IPS-NIHi7 (cell line): Measurements from ENCODE around the gene DEPDC5.
A peak's percentile ranks its signal among the peaks of the same experiment; 100 is the strongest.

Experiments
- DNase-seq: peaks from one replicate; pipeline ENCODE4 v3.0.0; 2012; ENCODE audit warnings: mixed read lengths; ENCODE audit errors: extremely low spot score

Gene DEPDC5

DNA sequence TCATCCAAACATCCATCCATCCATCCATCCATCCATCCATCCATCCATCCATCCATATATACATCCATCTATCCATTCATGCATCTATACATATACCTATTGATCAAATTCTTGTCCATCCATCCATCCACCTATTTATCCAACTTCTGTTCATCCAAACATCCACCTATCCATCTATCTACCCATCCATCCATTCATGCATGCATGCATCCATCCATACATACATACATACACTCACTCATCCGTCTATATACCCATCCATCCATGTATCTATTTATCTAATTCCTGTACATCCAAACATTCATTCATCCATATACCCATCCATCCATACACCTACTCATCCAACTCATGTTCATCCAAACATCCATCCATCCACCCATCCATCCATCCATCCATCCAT, 171.2 kb downstream of the DEPDC5 start:
- DNase-seq, result no peak

DNA sequence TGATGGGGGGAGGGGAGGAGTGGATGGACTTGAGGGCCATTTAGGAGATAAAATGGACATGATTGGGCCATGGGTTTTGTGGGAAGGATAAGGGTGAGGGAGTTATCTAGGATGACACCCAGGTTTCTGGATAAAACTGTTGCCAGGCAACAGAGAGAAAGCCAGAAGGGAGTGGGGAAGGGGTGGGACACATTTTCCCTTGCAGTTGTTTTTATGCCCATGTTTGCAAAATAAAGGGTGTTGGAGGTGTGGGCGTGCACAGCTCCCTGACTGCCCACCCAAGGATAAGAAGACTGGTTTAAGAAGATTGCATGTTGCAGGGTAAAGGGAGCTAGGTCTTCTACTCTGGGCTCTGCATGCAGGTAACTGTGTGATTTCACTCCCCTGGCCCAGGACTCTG, 172.2 kb downstream of the DEPDC5 start:
- DNase-seq, result no peak

DNA sequence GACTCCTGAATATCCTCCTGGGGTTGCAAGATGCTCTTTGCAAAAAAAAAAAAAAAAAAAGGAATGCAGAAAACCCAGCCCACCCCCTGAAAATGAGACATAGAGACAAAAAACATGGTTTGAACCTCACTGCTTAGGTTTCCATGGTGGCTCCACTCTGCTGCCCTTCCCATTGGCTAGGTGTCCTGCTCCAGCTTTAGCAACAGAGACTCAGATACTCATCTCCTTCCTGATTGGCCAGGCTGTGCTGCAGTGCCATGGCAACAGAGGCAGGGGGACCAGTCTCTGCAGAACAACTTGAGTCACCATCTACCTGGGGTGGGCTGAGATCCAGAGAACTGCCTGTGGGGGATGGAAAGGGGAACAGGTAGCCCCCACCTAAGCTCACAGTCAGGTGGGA, 173.2 kb downstream of the DEPDC5 start:
- DNase-seq, result peak; percentile 89

DNA sequence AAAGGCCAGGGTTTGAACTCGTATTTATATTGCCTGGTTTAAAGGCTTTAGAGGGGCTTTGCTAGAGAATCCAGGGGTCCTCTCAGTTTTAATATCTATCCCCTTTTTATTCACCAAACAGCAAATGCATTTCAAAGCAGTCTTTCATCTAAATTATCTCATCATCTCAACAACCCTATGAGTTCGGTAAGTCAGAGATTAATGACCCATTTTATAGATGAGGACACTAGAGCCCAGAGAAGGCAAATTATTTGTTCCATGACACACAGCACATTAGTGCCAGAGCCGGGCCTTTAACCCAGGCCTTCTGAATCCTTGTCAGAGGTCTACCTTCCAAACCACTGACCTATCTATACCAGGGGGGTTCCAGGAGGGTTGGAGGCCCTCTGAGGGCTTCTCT, 173.7 kb downstream of the DEPDC5 start:
- no peak for DNase-seq

DNA sequence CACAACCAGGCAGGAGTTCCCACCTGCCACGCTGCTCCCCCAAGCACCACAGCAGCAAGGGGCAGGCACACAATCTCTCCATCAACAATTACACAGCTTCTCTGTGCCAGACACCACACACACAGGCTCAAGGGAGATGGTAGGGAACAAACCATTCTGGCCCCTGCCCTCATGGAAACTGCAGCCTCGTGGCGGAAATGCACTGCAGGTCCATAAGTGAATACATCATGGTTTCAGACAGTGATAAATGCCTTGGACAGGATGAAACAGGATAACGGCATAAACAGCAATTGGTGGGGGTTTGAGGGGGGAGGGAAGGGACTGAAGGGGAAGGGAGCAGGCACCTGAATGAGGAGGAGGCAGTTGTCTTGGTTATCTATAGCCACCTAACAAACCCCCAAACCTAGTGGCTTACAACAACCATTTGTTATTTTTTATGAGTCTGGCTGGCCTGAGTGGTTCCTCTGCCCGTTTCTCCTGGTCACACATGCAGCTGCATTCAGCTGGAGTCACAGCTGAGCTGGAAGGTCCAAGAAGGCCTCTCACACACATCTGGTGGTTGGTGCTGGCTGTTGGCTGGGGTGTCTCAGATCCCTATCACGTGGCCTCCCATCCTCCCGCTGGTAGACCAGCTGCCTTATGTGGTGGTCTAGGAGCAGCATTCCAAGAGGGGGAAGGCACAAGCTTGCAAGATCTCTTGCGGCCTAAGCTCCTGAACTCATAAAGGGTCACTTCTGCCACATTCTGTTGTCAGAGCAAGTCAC, 175.5 kb downstream of the DEPDC5 start:
- DNase-seq, result no peak

DNA sequence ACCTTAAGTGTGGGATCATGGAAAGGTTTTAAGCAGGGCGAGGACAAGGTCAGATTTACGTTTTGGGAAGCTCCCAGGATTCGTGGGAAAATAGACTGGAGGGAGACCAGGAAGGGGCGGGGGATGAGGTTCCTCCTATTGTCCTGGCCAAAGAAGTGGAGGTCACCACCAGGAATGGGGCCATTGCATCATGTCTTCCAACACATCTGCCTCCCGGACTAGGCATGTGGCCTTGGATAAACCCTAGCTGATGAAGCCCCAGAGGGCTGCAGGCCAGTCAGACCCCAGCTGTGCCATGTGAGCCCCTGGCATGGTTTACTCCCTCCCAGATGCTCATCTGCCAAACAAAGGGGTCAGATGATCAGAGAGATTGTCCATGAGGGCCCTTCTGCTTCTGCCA, 179.0 kb downstream of the DEPDC5 start:
- DNase-seq, result no peak

DNA sequence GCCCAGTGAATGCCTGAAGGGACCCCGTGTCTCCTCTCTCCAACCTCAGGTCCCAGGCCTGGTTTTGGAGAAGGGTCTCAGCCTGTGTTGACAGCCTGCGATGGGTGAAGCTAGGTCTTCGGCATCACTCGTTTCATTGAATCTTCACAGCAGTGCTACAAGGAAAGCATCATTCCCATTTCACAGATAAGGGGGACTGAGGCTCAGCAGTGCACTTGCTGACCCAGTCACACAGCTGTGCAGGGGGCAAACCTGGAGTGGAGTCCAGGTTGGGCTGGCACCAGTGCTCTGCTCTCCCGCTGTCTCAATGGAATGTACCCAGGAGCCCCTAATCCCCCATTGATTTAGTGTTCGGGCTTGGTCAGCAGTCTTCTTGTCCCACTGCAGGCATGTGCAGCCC, 179.6 kb downstream of the DEPDC5 start:
- no peak for DNase-seq

DNA sequence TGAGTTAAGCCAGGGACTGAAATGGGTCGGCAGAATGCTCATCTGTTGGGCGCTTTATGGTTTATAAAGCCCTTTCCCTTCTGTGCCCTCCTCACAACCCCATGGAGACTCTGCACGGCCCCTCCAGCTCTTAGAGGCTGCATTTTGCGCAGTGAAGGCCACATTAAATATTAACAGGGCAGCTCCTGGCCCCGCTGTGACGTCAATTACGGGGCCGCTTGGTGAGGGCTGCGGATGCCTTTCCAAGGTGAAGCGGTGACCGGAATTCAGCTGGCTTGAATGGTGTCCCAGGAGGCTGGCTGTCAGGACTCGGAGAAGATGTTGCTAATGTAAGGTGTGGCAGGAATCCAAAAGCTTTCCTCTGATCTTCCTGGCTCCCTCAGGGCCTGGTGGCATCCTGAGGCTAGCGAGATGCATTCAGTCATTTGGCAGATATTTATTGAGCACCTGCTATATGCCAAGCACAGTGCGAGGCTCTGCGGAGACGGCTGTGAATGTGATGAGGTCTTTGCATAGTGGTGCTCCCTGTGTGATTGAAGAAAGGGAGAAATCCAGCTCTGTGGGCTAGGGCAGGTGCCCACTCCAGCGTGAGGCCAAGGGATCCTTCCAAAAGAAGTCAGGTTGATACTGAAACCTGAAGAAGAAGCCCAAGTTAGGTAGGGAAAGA, 180.1 kb downstream of the DEPDC5 start:
- no peak for DNase-seq

DNA sequence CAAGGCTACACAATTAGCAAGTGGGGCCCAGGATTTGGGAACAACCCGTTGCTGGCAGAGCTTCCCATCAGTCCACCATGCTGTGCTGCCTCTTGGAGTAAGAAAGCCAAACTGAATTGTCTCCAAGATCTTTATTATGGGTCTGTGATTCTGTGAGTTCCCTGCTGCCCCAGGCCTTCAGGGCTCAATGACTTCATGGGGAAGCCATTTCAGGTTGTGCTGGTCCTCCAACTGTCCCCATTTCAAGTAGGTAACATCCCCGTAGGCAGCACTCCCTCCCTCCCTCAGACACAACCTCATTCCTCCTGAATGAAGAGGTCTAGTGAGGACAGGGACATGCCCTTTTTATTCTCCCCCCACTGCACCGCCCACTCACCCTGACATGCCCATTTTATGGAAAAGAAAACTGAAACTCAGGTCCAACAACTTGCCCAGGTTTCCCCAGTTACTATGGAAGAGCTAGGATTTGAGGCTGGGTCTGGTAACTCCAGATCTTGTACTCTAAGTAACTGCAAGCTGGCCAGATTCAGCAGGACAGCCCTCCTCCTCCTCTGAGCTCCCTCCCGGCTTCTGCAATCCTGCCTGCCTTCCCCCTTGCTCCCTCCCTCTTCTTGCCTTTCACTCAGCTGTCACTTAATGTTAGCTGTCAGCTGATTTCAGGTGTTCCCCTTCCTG, 182.3 kb downstream of the DEPDC5 start:
- DNase-seq, result no peak

DNA sequence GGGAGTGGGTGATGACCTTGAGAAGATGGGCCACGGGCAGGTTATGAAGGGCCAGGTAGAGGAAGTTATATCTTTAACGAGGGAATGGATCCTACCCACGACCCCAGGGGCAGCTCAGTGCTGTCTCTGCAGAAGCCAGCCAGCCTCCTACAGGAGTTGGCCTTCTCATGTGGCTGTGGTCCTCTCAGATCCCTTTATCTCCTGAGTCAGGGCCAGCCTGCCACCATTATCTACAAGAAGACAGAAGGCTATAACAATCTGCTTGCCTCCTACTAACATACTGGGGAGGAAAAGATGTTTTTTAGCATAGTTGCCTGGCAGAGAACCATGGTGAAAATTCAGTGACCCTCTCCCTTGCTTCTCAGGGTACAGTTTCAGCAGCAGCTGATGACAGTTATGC, 183.5 kb downstream of the DEPDC5 start:
- no peak for DNase-seq

DNA sequence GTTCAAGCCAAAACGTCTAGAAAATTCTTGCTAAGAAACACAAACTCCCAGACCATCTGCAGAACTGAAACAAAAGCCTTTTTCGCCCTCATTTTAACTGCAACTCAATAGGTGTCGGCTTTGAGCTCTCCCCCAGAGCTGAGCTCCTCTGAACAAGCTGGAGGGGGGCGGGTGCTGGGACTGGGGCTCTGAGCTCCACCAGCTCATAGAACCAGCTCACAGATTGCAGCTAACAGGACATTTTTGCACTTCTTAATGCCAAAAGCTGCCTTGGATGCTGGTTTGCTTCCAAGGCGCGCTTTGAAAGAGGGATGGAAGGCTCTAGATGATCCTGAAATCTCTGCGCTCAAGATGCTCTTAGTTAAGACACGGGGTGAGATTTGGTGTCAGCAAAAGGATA, 184.5 kb downstream of the DEPDC5 start:
- DNase-seq, result no peak

DNA sequence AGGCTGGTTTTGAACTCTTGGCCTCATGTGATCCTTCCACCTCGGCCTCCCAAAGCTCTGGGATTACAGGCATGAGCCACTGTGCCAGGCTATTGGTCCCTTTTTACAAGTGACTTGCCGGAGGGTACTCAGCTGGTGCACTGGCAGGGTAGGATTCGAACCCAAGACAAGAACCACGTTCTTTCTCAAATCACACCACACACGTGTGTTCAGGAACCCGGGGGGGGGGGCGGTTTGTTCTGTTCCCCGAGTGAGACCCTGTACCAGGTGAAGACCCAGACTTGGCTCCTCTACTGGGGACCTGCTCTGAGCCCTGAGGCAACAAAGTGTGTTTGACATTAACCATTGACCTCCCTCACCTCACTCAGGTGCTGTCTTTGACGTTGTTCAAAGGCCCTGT, 186.7 kb downstream of the DEPDC5 start:
- no peak for DNase-seq

DNA sequence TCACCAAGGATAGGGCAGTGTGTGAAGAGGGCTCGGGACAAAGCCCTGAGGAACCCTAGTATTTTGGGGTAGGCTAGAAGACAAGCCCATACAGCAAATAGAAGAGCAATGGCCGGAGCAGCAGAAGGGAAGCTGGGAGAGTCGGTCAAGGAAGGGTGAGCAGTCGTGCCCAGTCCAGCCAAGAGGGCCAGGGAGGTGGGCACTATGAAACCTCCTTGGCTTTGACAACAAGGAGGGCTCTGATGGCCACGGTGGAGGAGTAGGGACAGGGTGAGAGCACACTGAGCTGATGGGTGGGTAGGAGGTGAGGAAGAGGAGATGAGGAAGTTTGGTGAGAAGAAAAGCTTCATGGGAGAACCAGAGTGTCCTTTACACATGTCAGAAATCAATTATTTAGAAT, 188.3 kb downstream of the DEPDC5 start:
- no peak for DNase-seq

DNA sequence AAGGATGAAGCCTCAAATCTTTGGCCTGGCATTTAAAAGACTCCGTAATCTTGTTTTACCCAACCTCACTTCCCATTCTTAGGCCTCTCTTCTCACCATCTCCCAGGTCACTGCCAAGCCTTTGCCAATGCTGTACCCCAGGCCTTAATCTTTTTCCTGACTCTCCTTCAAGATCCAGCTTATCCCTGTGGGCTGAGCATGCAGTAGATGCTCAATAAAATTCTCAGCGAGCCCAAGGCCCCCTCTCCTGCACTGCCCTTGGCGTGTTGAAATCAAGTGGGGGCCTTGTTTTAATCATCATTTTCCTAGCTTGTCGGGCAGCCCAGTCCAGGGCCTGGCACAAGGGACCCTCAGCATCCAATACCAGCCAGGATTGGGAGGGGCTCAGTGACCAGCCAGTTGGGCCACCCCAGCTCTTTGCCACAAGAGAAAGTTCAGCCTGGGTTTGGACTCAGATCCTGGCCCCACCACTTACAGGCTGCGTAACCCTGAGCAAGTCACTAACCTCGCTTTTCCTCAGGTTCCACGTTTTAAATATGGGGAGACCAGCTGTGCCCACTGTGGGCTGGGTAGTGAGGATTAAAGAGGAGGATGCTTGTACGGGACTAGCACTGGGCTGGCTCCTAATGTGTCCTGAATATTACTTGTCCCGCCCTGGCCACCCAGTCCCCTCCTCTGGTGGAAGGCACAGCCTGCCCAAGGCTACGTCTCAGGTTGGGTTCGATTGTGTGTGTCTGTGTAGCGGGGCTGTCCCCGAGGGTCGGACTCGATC, 189.6 kb downstream of the DEPDC5 start:
- no peak for DNase-seq

DNA sequence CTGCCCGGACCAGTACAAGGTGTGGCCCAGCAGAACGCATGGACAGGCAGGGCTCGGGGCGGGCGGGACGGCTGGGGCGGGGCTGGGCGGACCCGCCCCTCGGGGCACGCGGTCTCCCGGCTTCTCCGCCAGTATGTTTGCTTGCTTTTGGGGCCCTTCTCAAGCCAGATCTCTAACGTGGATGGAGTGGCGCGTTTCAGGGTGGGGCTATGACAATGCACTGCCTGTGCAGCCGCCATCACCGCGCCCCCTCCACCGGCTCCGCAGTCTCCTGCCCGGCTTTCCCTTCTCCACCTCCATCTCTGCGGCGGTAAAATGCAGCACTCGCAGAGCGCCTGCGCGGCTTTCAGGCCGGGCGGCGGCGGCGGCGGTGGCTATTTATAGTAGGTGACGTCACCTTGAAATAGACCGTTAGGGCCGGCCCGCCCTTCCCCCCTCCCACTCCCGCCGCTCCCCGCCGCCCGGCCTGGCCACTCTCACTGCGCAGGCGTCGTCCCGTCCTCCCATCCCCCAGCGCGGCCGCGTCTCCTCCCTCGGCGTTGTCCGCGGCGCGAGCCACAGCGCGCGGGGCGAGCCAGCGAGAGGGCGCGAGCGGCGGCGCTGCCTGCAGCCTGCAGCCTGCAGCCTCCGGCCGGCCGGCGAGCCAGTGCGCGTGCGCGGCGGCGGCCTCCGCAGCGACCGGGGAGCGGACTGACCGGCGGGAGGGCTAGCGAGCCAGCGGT, 190.3 kb downstream of the DEPDC5 start, which contains the start of gene YWHAH:
Gene YWHAH (plus strand): TSS at position 558 of the 722 bp plus-strand sequence. CDS start 199 bp downstream, outside the sequence.
- peak; percentile 96 for DNase-seq

DNA sequence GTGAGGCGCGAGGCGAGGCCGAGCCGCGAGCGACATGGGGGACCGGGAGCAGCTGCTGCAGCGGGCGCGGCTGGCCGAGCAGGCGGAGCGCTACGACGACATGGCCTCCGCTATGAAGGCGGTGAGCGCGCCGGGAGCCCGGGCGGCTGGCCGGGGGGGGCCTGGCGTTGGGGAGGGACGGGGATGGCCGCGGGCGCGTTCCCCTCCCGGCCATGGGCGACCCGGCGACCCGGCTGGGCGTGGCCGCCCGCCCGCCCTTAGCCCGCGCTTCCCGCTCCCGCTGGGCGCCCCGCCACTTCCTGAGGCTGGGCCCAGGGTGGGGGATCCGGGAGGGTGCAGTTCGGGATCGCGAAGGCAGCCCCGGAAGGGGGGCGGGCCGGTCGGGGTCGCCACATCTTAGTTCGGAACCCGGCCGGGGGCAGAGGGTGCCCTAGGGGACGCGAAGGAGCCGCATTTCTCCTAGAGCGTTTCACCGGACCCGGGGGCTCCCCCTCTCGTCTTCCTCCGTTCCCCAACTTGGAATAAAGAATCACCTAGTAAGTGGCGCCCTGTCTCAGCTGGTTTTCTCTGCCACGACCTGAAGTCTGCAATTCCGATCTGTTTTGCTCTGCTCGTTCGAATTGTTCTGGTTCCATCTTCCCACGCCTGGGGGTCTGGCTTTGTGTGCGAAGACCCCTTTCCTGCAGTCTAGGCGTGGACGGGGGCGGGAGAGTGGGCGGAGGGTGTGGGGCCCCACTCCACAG, 191.1 kb downstream of the DEPDC5 start:
- peak; percentile 56 for DNase-seq

DNA sequence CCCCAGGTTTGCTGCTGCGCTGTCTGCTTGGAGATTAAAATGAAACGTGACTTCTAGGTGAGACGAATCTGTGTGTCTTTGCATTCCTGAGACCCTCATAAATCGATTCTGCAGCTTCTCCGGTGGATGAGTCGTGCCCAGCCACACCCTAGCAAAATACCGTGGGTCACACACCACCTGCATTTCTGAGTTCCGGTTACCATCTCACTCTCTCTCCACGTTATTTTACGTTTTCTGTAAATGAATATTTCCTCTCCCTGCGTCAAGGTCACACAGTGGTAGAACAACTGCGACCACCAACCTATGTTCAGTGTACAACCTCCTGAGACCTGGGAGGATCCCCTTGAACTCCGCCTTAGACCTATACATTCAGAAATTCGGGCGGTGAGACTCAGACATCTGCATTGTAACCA, 191.6 kb downstream of the DEPDC5 start:
- no peak for DNase-seq

DNA sequence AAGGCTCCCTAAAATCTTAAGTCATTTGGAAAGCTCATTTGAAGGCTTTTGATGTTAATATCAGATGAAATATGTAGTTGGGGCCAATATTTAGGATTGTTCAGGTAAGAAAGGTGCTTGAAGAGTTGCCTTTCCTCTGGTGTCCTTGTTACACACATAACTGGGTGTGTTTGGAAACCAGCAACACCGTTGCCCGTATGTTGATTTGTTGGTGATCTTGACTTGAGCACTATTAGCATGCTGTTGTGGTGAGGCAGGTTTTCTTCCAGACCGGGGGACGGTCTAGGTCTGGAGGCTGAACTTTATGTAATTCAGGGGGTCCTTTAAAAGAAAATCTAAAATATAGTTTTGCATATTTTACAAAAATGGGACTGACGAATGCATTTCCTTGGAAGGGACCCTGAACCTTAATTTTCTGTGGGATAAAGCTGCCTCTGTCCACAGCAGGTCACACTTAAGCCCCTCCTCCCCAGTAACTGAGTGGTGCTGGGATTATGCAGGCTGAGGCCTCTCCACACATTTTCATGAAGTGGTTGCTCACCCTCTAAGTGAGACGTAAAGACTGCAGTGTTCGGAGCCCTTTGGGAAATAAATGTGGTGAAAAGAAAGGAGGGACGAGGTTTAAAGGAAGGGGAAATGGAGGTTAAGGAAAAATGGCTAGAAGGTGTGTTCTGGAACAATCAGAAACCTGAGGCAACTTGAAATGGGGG, 192.3 kb downstream of the DEPDC5 start:
- no peak for DNase-seq

DNA sequence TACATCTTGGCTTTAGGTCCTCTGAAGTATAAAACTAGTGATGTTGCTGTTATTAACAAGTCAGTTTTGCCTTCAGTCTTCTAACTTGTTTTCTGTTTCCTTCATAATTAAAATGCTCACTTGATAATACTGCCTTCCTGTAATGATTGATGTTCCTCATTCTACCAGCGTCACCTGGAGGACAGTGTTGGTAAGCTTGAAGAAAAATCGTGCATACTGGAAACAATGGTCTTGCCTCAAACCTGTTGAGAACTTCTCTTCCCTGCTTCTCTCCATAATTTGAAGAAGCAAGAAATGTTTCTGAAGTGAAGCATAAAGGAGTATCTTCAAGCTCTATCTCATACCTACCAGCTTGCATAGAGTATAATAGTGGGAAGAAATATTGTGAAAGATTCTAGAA, 193.5 kb downstream of the DEPDC5 start:
- DNase-seq, result no peak

DNA sequence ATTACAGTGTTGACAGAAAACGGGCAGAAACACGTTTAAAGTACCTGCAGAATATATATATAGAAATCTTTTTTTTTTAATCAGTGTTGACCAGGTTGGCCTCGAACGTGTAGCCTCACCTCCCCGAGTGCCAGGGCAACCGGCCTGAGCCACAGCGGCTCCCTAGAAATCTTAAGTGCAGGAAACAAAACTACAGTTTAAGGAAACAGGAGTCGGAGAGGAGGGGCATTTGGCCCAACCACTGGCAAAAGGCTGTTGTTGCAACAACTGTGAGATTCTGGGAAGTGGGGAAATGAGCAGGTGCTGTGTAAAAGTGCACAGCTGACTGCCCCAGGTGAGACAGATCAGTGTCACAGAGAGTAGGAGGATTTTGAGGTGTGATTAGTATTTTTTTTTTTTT, 194.2 kb downstream of the DEPDC5 start:
- DNase-seq, result no peak
